Limb (tissue), 2 donors: ENCODE results near the gene LRRC27.

ENCODE experiments used
- DNase-seq, 2 donors: peaks; one replicate each; pipeline ENCODE4 v3.0.0-alpha.2; 2016; ENCODE audit errors: extremely low spot score in 2 of 2

LRRC27 gene

GRCh38 chr10:132425029-132425756, 93.2 kb downstream of the LRRC27 start:
- no peak for DNase-seq

GRCh38 chr10:132425757-132426155, 93.8 kb downstream of the LRRC27 start:
- no peak for DNase-seq

GRCh38 chr10:132427006-132427771, 95.2 kb downstream of the LRRC27 start:
- DNase-seq = no peak

GRCh38 chr10:132427939-132428367, 96.0 kb downstream of the LRRC27 start:
- no peak for DNase-seq

GRCh38 chr10:132428486-132428995, 96.5 kb downstream of the LRRC27 start:
- DNase-seq = no peak
